H1 (cell line): ENCODE results near the gene GSTA1. TPM values are rescaled to one million over a fixed set of nuclear protein-coding genes. Genes with fewer than 3 reads are reported as not detected.
"Not testable (repeated sequence)": the region's sequence is repeated elsewhere in the genome, so short reads cannot be mapped to it uniquely, and the experiment has no call there.

ENCODE experiments used
- CTCF ChIA-PET: fragments of 300-600 bp; sonication (Branson Sonifier 250); formaldehyde crosslinking; loops from one replicate; lab custom pipeline; 2021; ENCODE audit not compliant: partially characterized antibody; lab: Charles Lee
- POLR2A ChIA-PET: fragments of 300-600 bp; sonication (Branson Sonifier 250); formaldehyde crosslinking; loops from one replicate; lab custom pipeline; 2021; ENCODE audit warnings: inconsistent platforms; ENCODE audit not compliant: partially characterized antibody; lab: Charles Lee
- DNase-seq, 2 experiments: peaks; one replicate each; pipeline versions ENCODE4 v3.0.0 to v3.0.0-alpha.2; 2010 to 2022; ENCODE audit warnings: low spot score in 2 of 2, low read depth in 1 of 2, mixed read lengths in 1 of 2
- FAIRE-seq: peaks from 2 replicates; lab custom pipeline; 2011; peaks lifted over from hg19 to GRCh38; lab: Jason Lieb, UNC
- H2AFZ ChIP-seq: 2 replicates; pipeline ENCODE4 v1.8.1; 2012; ENCODE audit warnings: low read length, inconsistent platforms
- H2AK5ac ChIP-seq: 2 replicates; pipeline ENCODE4 v1.6.1; 2013; ENCODE audit warnings: low read depth, low read length
- H2BK120ac ChIP-seq: replicated peaks from 2 replicates; pipeline ENCODE3; 2013; ENCODE audit warnings: low read depth, low read length, inconsistent platforms
- H2BK12ac ChIP-seq: 2 replicates; pipeline ENCODE4 v1.6.1; 2013; ENCODE audit warnings: low read depth, low read length
- H2BK15ac ChIP-seq: 2 replicates; pipeline ENCODE4 v1.6.1; 2013; ENCODE audit warnings: low read length
- H2BK20ac ChIP-seq: 2 replicates; pipeline ENCODE4 v1.6.1; 2013; ENCODE audit warnings: low read length
- H2BK5ac ChIP-seq: 2 replicates; pipeline ENCODE4 v1.6.1; 2013; ENCODE audit warnings: low read depth, low read length
- H3K14ac ChIP-seq: 2 replicates; pipeline ENCODE4 v1.6.1; 2013; ENCODE audit warnings: inconsistent platforms; ENCODE audit not compliant: insufficient read length
- H3K18ac ChIP-seq: 2 replicates; pipeline ENCODE4 v1.6.1; 2013; ENCODE audit warnings: low read length; ENCODE audit errors: extremely low read depth
- H3K23ac ChIP-seq: 2 replicates; pipeline ENCODE4 v1.6.1; 2013; ENCODE audit warnings: inconsistent platforms; ENCODE audit not compliant: insufficient read length
- H3K23me2 ChIP-seq: 2 replicates; pipeline ENCODE4 v1.6.1; 2013; ENCODE audit warnings: low read depth, low read length
- H3K27ac ChIP-seq: 2 replicates; pipeline ENCODE4 v1.6.1; 2011; ENCODE audit warnings: low read depth, low read length, inconsistent platforms
- H3K27me3 ChIP-seq, 4 experiments: replicated peaks in 1 of 4; 1 replicate in 1 of 4; 2 replicates in 3 of 4; pipeline versions ENCODE4 v1.6.1 to v1.8.1; 2011 to 2013; ENCODE audit warnings: low read length in 3 of 4, mild to moderate bottlenecking in 3 of 4, inconsistent platforms in 2 of 4, mixed read lengths in 2 of 4, moderate library complexity in 1 of 4; ENCODE audit not compliant: control insufficient read depth in 3 of 4, insufficient read depth in 3 of 4; ENCODE audit errors: extremely low read depth in 1 of 4
- H3K36me3 ChIP-seq, 4 experiments: 2 replicates each; pipeline versions ENCODE4 v1.6.1 to v1.8.1; 2011 to 2013; ENCODE audit warnings: mild to moderate bottlenecking in 4 of 4, low read length in 3 of 4, moderate library complexity in 2 of 4, control low read depth in 1 of 4, inconsistent platforms in 1 of 4; ENCODE audit not compliant: insufficient read depth in 4 of 4, control insufficient read depth in 2 of 4
- H3K4ac ChIP-seq: replicated peaks from 2 replicates; pipeline ENCODE3; 2013; ENCODE audit warnings: low read length, low read depth, mixed read lengths, inconsistent platforms; ENCODE audit not compliant: insufficient read length
- H3K4me1 ChIP-seq, 4 experiments: replicated peaks in 1 of 4; 1 replicate in 1 of 4; 2 replicates in 3 of 4; pipeline versions ENCODE4 v1.6.1 to v1.8.1; 2011 to 2013; ENCODE audit warnings: low read length in 3 of 4, inconsistent platforms in 2 of 4, mixed read lengths in 1 of 4; ENCODE audit not compliant: insufficient read depth in 4 of 4, control insufficient read depth in 3 of 4
- H3K4me2 ChIP-seq, 2 experiments: 2 replicates each; pipeline versions ENCODE4 v1.6.1 to v1.8.1; 2011 to 2013; ENCODE audit warnings: low read depth in 2 of 2, low read length in 2 of 2, control low read depth in 1 of 2, inconsistent platforms in 1 of 2, mild to moderate bottlenecking in 1 of 2; ENCODE audit not compliant: insufficient read depth in 1 of 2
- H3K4me3 ChIP-seq, 4 experiments: fragments of 200-600, 300-600 bp in 1 of 4; sonication (generic), shearing (Covaris generic), sonication (Bioruptor Twin) in 1 of 4; 2 replicates each; pipeline versions ENCODE4 v1.5.1 to v1.8.1; 2011 to 2016; ENCODE audit warnings: low read length in 4 of 4, low read depth in 3 of 4, control low read depth in 2 of 4, inconsistent platforms in 2 of 4, mild to moderate bottlenecking in 2 of 4, mixed read lengths in 1 of 4, moderate library complexity in 1 of 4; ENCODE audit not compliant: insufficient read depth in 2 of 4; ENCODE audit errors: extremely low read depth in 1 of 4
- H3K56ac ChIP-seq: replicated peaks from 2 replicates; pipeline ENCODE3; 2013; ENCODE audit warnings: low read depth, mild to moderate bottlenecking, mixed read lengths, low read length, inconsistent platforms; ENCODE audit not compliant: insufficient read length
- H3K79me1 ChIP-seq: 2 replicates; pipeline ENCODE4 v1.6.1; 2013; ENCODE audit warnings: low read depth, low read length, control low read depth
- H3K79me2 ChIP-seq, 2 experiments: 2 replicates each; pipeline versions ENCODE4 v1.6.1 to v1.8.1; 2012 to 2013; ENCODE audit warnings: low read length in 2 of 2, mild to moderate bottlenecking in 2 of 2, inconsistent platforms in 1 of 2; ENCODE audit not compliant: insufficient read depth in 2 of 2, control insufficient read depth in 1 of 2
- H3K9ac ChIP-seq, 4 experiments: replicated peaks in 1 of 4; 1 replicate in 1 of 4; 2 replicates in 3 of 4; pipeline versions ENCODE4 v1.6.1 to v1.8.1; 2011 to 2013; ENCODE audit warnings: low read depth in 3 of 4, low read length in 3 of 4, control low read depth in 2 of 4, mild to moderate bottlenecking in 2 of 4, moderate library complexity in 2 of 4, inconsistent platforms in 1 of 4; ENCODE audit errors: extremely low read depth in 1 of 4
- H3K9me3 ChIP-seq, 2 experiments: 2 replicates each; pipeline versions ENCODE4 v1.6.1 to v1.8.1; 2012 to 2013; ENCODE audit warnings: mild to moderate bottlenecking in 2 of 2, moderate library complexity in 2 of 2, control low read depth in 1 of 2, inconsistent platforms in 1 of 2, low read depth in 1 of 2, low read length in 1 of 2, mixed read lengths in 1 of 2; ENCODE audit not compliant: insufficient read depth in 2 of 2
- H4K20me1 ChIP-seq, 2 experiments: replicated peaks in 1 of 2; 2 replicates each; pipeline versions ENCODE3 to v1.8.1; 2011 to 2013; ENCODE audit warnings: inconsistent platforms in 2 of 2, low read length in 2 of 2, mild to moderate bottlenecking in 1 of 2; ENCODE audit not compliant: insufficient read depth in 2 of 2, control insufficient read depth in 1 of 2
- H4K5ac ChIP-seq: 2 replicates; pipeline ENCODE4 v1.6.1; 2013; ENCODE audit warnings: low read length, low read depth, mixed read lengths, inconsistent platforms; ENCODE audit not compliant: insufficient read length
- H4K8ac ChIP-seq: 2 replicates; pipeline ENCODE4 v1.8.0; 2013; ENCODE audit warnings: mild to moderate bottlenecking, moderate library complexity, low read length, inconsistent platforms; ENCODE audit not compliant: insufficient read depth; ENCODE audit errors: extremely low read depth
- H4K91ac ChIP-seq: replicated peaks from 2 replicates; pipeline ENCODE3; 2013; ENCODE audit warnings: low read length, mixed read lengths, inconsistent platforms; ENCODE audit not compliant: insufficient read length
- BCL11A ChIP-seq, 2 experiments: IDR thresholded peaks; one replicate each; pipeline ENCODE4 v1.6.1; 2011; ENCODE audit warnings: low read depth in 2 of 2, low read length in 2 of 2, mild to moderate bottlenecking in 2 of 2
- CBX8 ChIP-seq: fragments of 300-800, 300-1000 bp; sonication (generic); IDR thresholded peaks from 2 replicates; pipeline ENCODE4 v1.7.1; 2016; ENCODE audit warnings: low read depth, low read length, borderline replicate concordance
- JUN ChIP-seq: IDR thresholded peaks from 2 replicates; pipeline ENCODE4 v1.6.1; 2011; ENCODE audit warnings: low read depth, mild to moderate bottlenecking, improper control_type of control experiment, low read length
- WGBS, 2 experiments: shearing (Covaris generic) in 1 of 2; methylation state at CpG; one replicate each; pipeline versions ENCODE4 v1.1.6 to v1.1.7; 2013 to 2015; ENCODE audit warnings: low lambda C conversion rate in 2 of 2, mixed read lengths in 2 of 2, inconsistent platforms in 1 of 2, low coverage in 1 of 2, missing lambda C conversion rate in 1 of 2; ENCODE audit not compliant: insufficient replicate concordance in 2 of 2, insufficient coverage in 1 of 2, insufficient read length in 1 of 2; ENCODE audit errors: extremely low coverage in 1 of 2, missing lambda C conversion rate in 1 of 2; 5-methylcytosine and 5-hydroxymethylcytosine counted together
- polyA plus RNA-seq, 7 experiments: library from polyadenylated mRNA; depleted of rRNA in 3 of 7; stranded (reverse) in 5 of 7; unstranded in 2 of 7; fragments of >200 nt in 5 of 7; fragments of 200-250 nt in 2 of 7; gene quantifications; 1 replicate in 5 of 7; 2 replicates in 1 of 7; 4 replicates in 1 of 7; pipeline versions ENCODE4 v1.2.1 to v1.2.3, GENCODE V29; 2011 to 2013; ENCODE audit warnings: missing spikeins in 2 of 7, mixed read lengths in 2 of 7
- total RNA-seq: library from RNA; stranded (reverse); fragmentation: NEBNext Ultra II Directional; extraction: Animal tissue kit (Norgen Biotek cat#: 25700); gene quantifications from 2 replicates; pipeline ENCODE4 v1.2.1, GENCODE V29; 2021

Gene GSTA1
- total and polyA plus RNA-seq, 2 of the 8 experiments (the other 6 are each of a cell fraction or from before 2014, with no cell fraction given), result 0.08 TPM; not detected in 1

DNA sequence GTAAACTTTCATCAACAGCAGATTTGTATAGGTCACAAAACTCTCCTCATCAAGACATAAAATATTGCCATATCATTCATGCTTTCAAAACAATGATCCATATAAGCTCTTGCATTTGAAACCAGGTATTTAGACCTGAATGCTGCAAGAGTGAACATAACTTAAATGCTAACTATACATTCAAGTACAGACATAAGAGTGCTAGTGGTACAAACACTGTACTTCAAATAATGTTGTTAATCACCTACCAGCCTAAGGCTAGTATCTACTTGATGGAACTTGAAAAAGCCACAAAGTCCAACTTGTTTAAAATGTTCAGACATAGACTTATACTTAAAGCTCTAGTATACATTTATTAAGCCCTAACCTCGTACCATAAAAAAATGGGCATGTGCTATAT, 24.4 kb downstream of the GSTA1 start (continued):
- TF ChIP-seq BCL11A (IDR thresholded peaks at IDR 0.05; ENCODE audit: low read depth in 2 of 2, low read length in 2 of 2) (no peak), CBX8 (no peak), JUN (no peak)
- TF ChIP-seq, all 59 proteins: peak for 0

GRCh38 chr6:52776711-52777351, 26.8 kb downstream of the GSTA1 start:
- H2AK5ac ChIP-seq, H2BK120ac ChIP-seq, H4K20me1 ChIP-seq, H3K4ac ChIP-seq, H2BK5ac ChIP-seq, H3K27me3 ChIP-seq, H3K27ac ChIP-seq, H2BK12ac ChIP-seq, H3K18ac ChIP-seq, H3K4me2 ChIP-seq, H4K91ac ChIP-seq, H3K56ac ChIP-seq, H3K9ac ChIP-seq, H4K5ac ChIP-seq, H3K79me1 ChIP-seq, H3K23ac ChIP-seq, H3K79me2 ChIP-seq, CTCF ChIA-PET, H2BK15ac ChIP-seq, H4K8ac ChIP-seq, H2AFZ ChIP-seq, H3K14ac ChIP-seq, FAIRE-seq, H3K9me3 ChIP-seq, H3K23me2 ChIP-seq, H2BK20ac ChIP-seq, H3K4me3 ChIP-seq, POLR2A ChIA-PET, H3K4me1 ChIP-seq, H3K36me3 ChIP-seq, DNase-seq: not testable (repeated sequence)
- WGBS, 2 experiments, result 91% methylated on average over 9 of the region's 9 CpGs; no CpG with 5 or more reads in 1 of the 2 experiments
